Measurements from ENCODE around the gene SPAG16.

SPAG16 gene

GRCh38 chr2:214180071-214180470 is 895.8 kb downstream of the SPAG16 start:
- no peak for TF ChIP-seq CTCF (IDR thresholded peaks at IDR 0.05; ENCODE audit: low read depth, low read length)
- DNase-seq (ENCODE audit: extremely low read depth, low read depth) = no peak

- DNase-seq (ENCODE audit: extremely low read depth, low read depth) = no peak
- no peak for TF ChIP-seq CTCF (IDR thresholded peaks at IDR 0.05; ENCODE audit: low read depth, low read length)
Measured at GRCh38 chr2:214180686-214181085, 896.4 kb downstream of the SPAG16 start.

- no peak for DNase-seq (ENCODE audit: extremely low read depth, low read depth)
- TF ChIP-seq CTCF (IDR thresholded peaks at IDR 0.05; ENCODE audit: low read depth, low read length) = no peak
Measured at GRCh38 chr2:214184461-214184860, 900.2 kb downstream of the SPAG16 start.

GRCh38 chr2:214185546-214185945 is 901.3 kb downstream of the SPAG16 start:
- TF ChIP-seq CTCF (IDR thresholded peaks at IDR 0.05; ENCODE audit: low read depth, low read length) = no peak
- no peak for DNase-seq (ENCODE audit: extremely low read depth, low read depth)

GRCh38 chr2:214192711-214193110 is 908.4 kb downstream of the SPAG16 start:
- DNase-seq (ENCODE audit: extremely low read depth, low read depth) = no peak
- TF ChIP-seq CTCF (IDR thresholded peaks at IDR 0.05; ENCODE audit: low read depth, low read length) = no peak

GRCh38 chr2:214193943-214194342 is 909.7 kb downstream of the SPAG16 start:
- DNase-seq (ENCODE audit: extremely low read depth, low read depth) = peak; percentile 14
- no peak for TF ChIP-seq CTCF (IDR thresholded peaks at IDR 0.05; ENCODE audit: low read depth, low read length)

- no peak for TF ChIP-seq CTCF (IDR thresholded peaks at IDR 0.05; ENCODE audit: low read depth, low read length)
- no peak for DNase-seq (ENCODE audit: extremely low read depth, low read depth)
Measured at GRCh38 chr2:214196260-214196659, 912.0 kb downstream of the SPAG16 start.

All from AG09319 (cell line).